HepG2 (cell line): ENCODE results near the gene RTN3. TPM values are rescaled to one million over a fixed set of nuclear protein-coding genes. Genes with fewer than 3 reads are reported as not detected.

ENCODE experiments used
- AGO2 ChIP-seq: fragments of 200-400 bp; formaldehyde crosslinking; optimal IDR thresholded peaks from 2 replicates; pipeline ENCODE3; 2017; ENCODE audit warnings: mild to moderate bottlenecking, low read depth, low read length, moderate library complexity
- ARID4A ChIP-seq: sonication (generic); formaldehyde crosslinking; IDR thresholded peaks from 2 replicates; pipeline ENCODE4 v1.5.0; 2020; ENCODE audit warnings: mild to moderate bottlenecking, missing genetic modification reagents, borderline replicate concordance
- CTCF ChIP-seq: sonication (generic); formaldehyde crosslinking; IDR thresholded peaks from 2 replicates; pipeline ENCODE4 v1.5.0; 2020; ENCODE audit warnings: mild to moderate bottlenecking, missing genetic modification reagents, moderate library complexity
- ERF ChIP-seq: IDR thresholded peaks from 2 replicates; pipeline ENCODE4 v1.6.1; 2018; ENCODE audit warnings: missing biosample characterization, missing genetic modification reagents
- ISL2 ChIP-seq: sonication (generic); formaldehyde crosslinking; IDR thresholded peaks from 2 replicates; pipeline ENCODE4 v1.5.0; 2020; ENCODE audit warnings: missing genetic modification reagents
- MAX ChIP-seq: IDR thresholded peaks from 2 replicates; pipeline ENCODE4 v1.6.1; 2012; ENCODE audit warnings: inconsistent platforms
- MXI1 ChIP-seq: IDR thresholded peaks from 3 replicates; pipeline ENCODE4 v1.6.1; 2012; ENCODE audit warnings: low read depth, low read length, inconsistent platforms, borderline replicate concordance
- POLR2G ChIP-seq: fragments of 200-400 bp; formaldehyde crosslinking; IDR thresholded peaks from 2 replicates; pipeline ENCODE4 v1.6.1; 2018; ENCODE audit warnings: mild to moderate bottlenecking, low read depth, low read length, moderate library complexity
- PRDM15 ChIP-seq: sonication (generic); formaldehyde crosslinking; IDR thresholded peaks from 2 replicates; pipeline ENCODE4 v1.4.0; 2020; ENCODE audit warnings: missing genetic modification reagents
- RBFOX2 ChIP-seq: fragments of 200-400 bp; formaldehyde crosslinking; IDR thresholded peaks from 2 replicates; pipeline ENCODE4 v1.6.1; 2017; ENCODE audit warnings: low read depth, mild to moderate bottlenecking, low read length
- RBM39 ChIP-seq: fragments of 200-400 bp; formaldehyde crosslinking; IDR thresholded peaks from one replicate; pipeline ENCODE4 v1.6.1; 2018; ENCODE audit warnings: antibody characterized with exemption, mild to moderate bottlenecking, low read depth, low read length; ENCODE audit not compliant: poor library complexity, severe bottlenecking
- SALL2 ChIP-seq: sonication (generic); formaldehyde crosslinking; IDR thresholded peaks from 2 replicates; pipeline ENCODE4 v1.8.1; 2023; ENCODE audit warnings: mild to moderate bottlenecking, missing genetic modification reagents, inconsistent platforms
- SIN3A ChIP-seq: IDR thresholded peaks from 2 replicates; pipeline ENCODE4 v1.6.1; 2011; ENCODE audit warnings: low read depth, mild to moderate bottlenecking, control low read depth, low read length, borderline replicate concordance
- SP1 ChIP-seq, 2 experiments: fragments of 450-650 bp in 1 of 2; sonication (generic) in 1 of 2; formaldehyde crosslinking in 1 of 2; IDR thresholded peaks; 2 replicates each; pipeline versions ENCODE4 v1.4.0 to v1.6.1; 2016 to 2020; ENCODE audit warnings: missing genetic modification reagents in 1 of 2
- STAG1 ChIP-seq: sonication (generic); formaldehyde crosslinking; IDR thresholded peaks from 2 replicates; pipeline ENCODE4 v1.4.0; 2020; ENCODE audit warnings: missing genetic modification reagents
- TOE1 ChIP-seq: sonication (generic); formaldehyde crosslinking; IDR thresholded peaks from 2 replicates; pipeline ENCODE4 v1.4.0; 2020; ENCODE audit warnings: mild to moderate bottlenecking, missing genetic modification reagents
- ZMYM2 ChIP-seq: sonication (generic); formaldehyde crosslinking; IDR thresholded peaks from 2 replicates; pipeline ENCODE4 v1.8.0; 2022; ENCODE audit warnings: mild to moderate bottlenecking, missing genetic modification reagents
- ZNF34 ChIP-seq: sonication (generic); formaldehyde crosslinking; IDR thresholded peaks from 2 replicates; pipeline ENCODE4 v1.4.0; 2020; ENCODE audit warnings: mild to moderate bottlenecking, missing genetic modification reagents, borderline replicate concordance
- ZNF777 ChIP-seq: sonication (generic); formaldehyde crosslinking; IDR thresholded peaks from 2 replicates; pipeline ENCODE4 v1.4.0; 2020; ENCODE audit warnings: missing genetic modification reagents
- polyA plus RNA-seq, 8 experiments: library from polyadenylated mRNA; depleted of rRNA in 3 of 8; stranded (reverse) in 7 of 8; unstranded in 1 of 8; fragments of >200 nt; fragmentation: Illumina TruSeq in 4 of 8; extraction: Trizol in 4 of 8; gene quantifications; 2 replicates each; pipeline versions ENCODE4 v1.2.1 to v1.2.3, GENCODE V29; 2011 to 2016; ENCODE audit warnings: low read depth in 4 of 8, missing spikeins in 1 of 8, mixed read lengths in 1 of 8; ENCODE audit not compliant: insufficient read depth in 1 of 8
- total RNA-seq, 5 experiments: library from RNA; depleted of rRNA; stranded (reverse); fragments of >200 nt; fragmentation: Illumina TruSeq; extraction: Trizol; gene quantifications; 2 replicates each; pipeline ENCODE4 v1.2.3, GENCODE V29; 2016; ENCODE audit warnings: low read depth in 1 of 5

Gene RTN3
- total and polyA plus RNA-seq, 2 of the 13 experiments (the other 11 are each of a cell fraction or from before 2014, with no cell fraction given) = 32.2 to 41.1 TPM

GRCh38 chr11:63768237-63769041 is 87.1 kb downstream of the RTN3 start, which contains the start of gene ZFTA (continued):
- TF ChIP-seq ZMYM2 = no peak
- TF ChIP-seq AGO2 = peak; percentile 7
- peak; percentile 62 for TF ChIP-seq RBFOX2
- no peak for TF ChIP-seq SALL2 (CRISPR knock-in tag)
- TF ChIP-seq ISL2 (CRISPR knock-in tag) = no peak
- TF ChIP-seq ZNF777 = peak; percentile 66; the same call in 1 of the 2 replicates
- no peak for TF ChIP-seq MXI1
- peak; percentile 60 for TF ChIP-seq STAG1 (CRISPR knock-in tag)
- TF ChIP-seq TOE1 (CRISPR knock-in tag) = no peak
- TF ChIP-seq CTCF (CRISPR knock-in tag) = peak; percentile 52; the same call in 1 of the 2 replicates
- 0 out of 2 replicates have a peak, but pooled peaks have one; percentile 3 for TF ChIP-seq MAX
- peak; percentile 25; the same call in 1 of the 2 replicates for TF ChIP-seq ARID4A (CRISPR knock-in tag)
- TF ChIP-seq PRDM15 (CRISPR knock-in tag) = no peak
- 0 out of 2 replicates have a peak, but pooled peaks have one; percentile 42 for TF ChIP-seq SIN3A
- TF ChIP-seq POLR2G = 0 out of 2 replicates have a peak, but pooled peaks have one; percentile 38
- peak; percentile 7 for TF ChIP-seq RBM39
- TF ChIP-seq ERF (CRISPR knock-in tag) = no peak
- no peak for TF ChIP-seq SP1 (IDR thresholded peaks at IDR 0.05)
- no peak for TF ChIP-seq SP1 (CRISPR knock-in tag; IDR thresholded peaks at IDR 0.05)
- TF ChIP-seq ZNF34 = 0 out of 2 replicates have a peak, but pooled peaks have one; percentile 4
